ENCODE measurements around the gene OR5K2. TPM values are rescaled to one million over a fixed set of nuclear protein-coding genes. Genes with fewer than 3 reads are reported as not detected.
A peak's percentile ranks its signal among the peaks of the same experiment; 100 is the strongest.

OR5K2 gene
- total and polyA plus RNA-seq, 7 experiments from 2014 or later: not detected

GRCh38 chr3:98534734-98535133 lies 37.3 kb downstream of the OR5K2 start:
- Histone ChIP-seq H3K9me3 (ENCODE audit: control insufficient read depth in 2 of 3, low read length in 3 of 3) (no peaks in the 10 kb centered on the region), H3K4me3 (ENCODE audit: low read length) (no peak overlapping the region), H3K36me3 (ENCODE audit: control insufficient read depth in 2 of 3, insufficient read depth in 3 of 3, low read length in 3 of 3) (no peaks in the 10 kb centered on the region), H3K27me3 (ENCODE audit: control insufficient read depth in 2 of 2, insufficient read depth in 2 of 2, low read length in 2 of 2) (no peaks in the 10 kb centered on the region), H3K4me1 (ENCODE audit: control insufficient read depth in 2 of 2, insufficient read depth in 2 of 2, low read length in 2 of 2) (no peaks in the 10 kb centered on the region), H3K27ac (ENCODE audit: low read depth, low read length) (no peak overlapping the region)
- peaks cover 0 to 2% (median 0%) of the 10 kb centered on the region in 5 donors for H3K27me3 Mint-ChIP-seq
- H3K4me3 Mint-ChIP-seq: no peak overlapping the region
- H3K27ac Mint-ChIP-seq: peak overlapping the region in 1 of 9 donors; percentile 13
- intact Hi-C loops (cut with micrococcal nuclease): no loop called here
- DNase-seq (no peak), ATAC-seq (no peak)
- H3K9me3 Mint-ChIP-seq: no peaks in the 10 kb centered on the region
- H3K36me3 Mint-ChIP-seq: peaks cover 0 to 33% (median 0%) of the 10 kb centered on the region in 5 donors
- H3K4me1 Mint-ChIP-seq: peaks cover 0 to 55% (median 0%) of the 10 kb centered on the region in 7 donors
- ChIA-PET POLR2A (no interaction called here), CTCF (no interaction called here)

- ATAC-seq (no peak), DNase-seq (no peak)
- no peak overlapping the region for H3K27ac ChIP-seq (ENCODE audit: low read depth, low read length)
- Mint-ChIP-seq H3K27me3 (no peaks in the 10 kb centered on the region), H3K9me3 (peaks cover 0 to under 1% (median 0%) of the 10 kb centered on the region in 11 donors), H3K27ac (peak overlapping the region in 2 of 9 donors; percentile 49 to 66), H3K36me3 (peaks cover 0 to 31% (median 0%) of the 10 kb centered on the region in 5 donors), H3K4me1 (peaks cover 0 to 51% (median 0%) of the 10 kb centered on the region in 7 donors), H3K4me3 (peak overlapping the region in 1 of 10 donors; percentile 68)
- H3K36me3 ChIP-seq (ENCODE audit: control insufficient read depth in 2 of 3, insufficient read depth in 3 of 3, low read length in 3 of 3): no peaks in the 10 kb centered on the region
- no peaks in the 10 kb centered on the region for H3K9me3 ChIP-seq (ENCODE audit: control insufficient read depth in 2 of 3, low read length in 3 of 3)
- intact Hi-C loops (cut with micrococcal nuclease): loop anchor here (1.0 kb wide), 4 partner anchors 9 to 20 kb away; partner anchors contain the start of gene CLDND1 (in 1 of the 2)
- POLR2A ChIA-PET: interaction anchor here (1.0 to 1.2 kb wide), 2 partner anchors 19 to 20 kb away, joined by 3 read pairs; no protein-coding TSS in a partner anchor
- no peak overlapping the region for H3K4me3 ChIP-seq (ENCODE audit: low read length)
- peaks cover 0 to 12% of the 10 kb centered on the region in 2 donors for H3K4me1 ChIP-seq (ENCODE audit: control insufficient read depth in 2 of 2, insufficient read depth in 2 of 2, low read length in 2 of 2)
- CTCF ChIA-PET: no interaction called here
- H3K27me3 ChIP-seq (ENCODE audit: control insufficient read depth in 2 of 2, insufficient read depth in 2 of 2, low read length in 2 of 2): no peaks in the 10 kb centered on the region
Observed at GRCh38 chr3:98536456-98537017, 39.1 kb downstream of the OR5K2 start.

DNA sequence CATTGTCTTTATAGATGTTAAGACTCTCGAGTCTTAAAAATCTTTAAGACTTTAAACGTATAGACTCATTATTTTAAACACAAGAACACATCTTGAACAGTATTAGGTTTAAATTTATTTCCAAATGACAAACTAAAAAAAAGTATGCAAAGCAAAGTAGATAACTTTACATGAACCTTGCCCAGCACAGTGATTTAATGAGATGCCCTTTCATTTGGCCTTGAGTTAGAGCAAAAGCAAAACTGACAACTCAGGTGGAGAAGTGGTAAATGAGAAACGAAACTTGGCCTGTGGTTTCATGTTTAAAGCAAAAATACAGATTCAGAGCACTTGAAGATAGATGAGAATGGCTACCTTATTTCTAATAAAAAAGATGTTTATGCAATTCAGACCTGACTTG lies 42.9 kb downstream of the OR5K2 start:
- ChIA-PET CTCF (no interaction called here), POLR2A (interaction anchor here (1.6 kb wide), 2 partner anchors 18 to 50 kb away, joined by 3 to 4 read pairs; partner anchors contain the start of gene CLDND1)
- peaks cover 0 to 9% (median 0%) of the 10 kb centered on the region in 11 donors for H3K9me3 Mint-ChIP-seq
- intact Hi-C loops (cut with micrococcal nuclease): loop anchor here in 1 of 2 donors (1.0 to 2.0 kb wide), 3 partner anchors 16 to 52 kb away; partner anchors contain the start of gene CPOX
- DNase-seq (no peak), ATAC-seq (no peak)
- peak overlapping the region in 1 of 9 donors; percentile 75 for H3K27ac Mint-ChIP-seq
- Histone ChIP-seq H3K27ac (ENCODE audit: low read depth, low read length) (no peak overlapping the region), H3K36me3 (ENCODE audit: control insufficient read depth in 2 of 3, insufficient read depth in 3 of 3, low read length in 3 of 3) (no peaks in the 10 kb centered on the region), H3K4me3 (ENCODE audit: low read length) (no peak overlapping the region), H3K27me3 (ENCODE audit: control insufficient read depth in 2 of 2, insufficient read depth in 2 of 2, low read length in 2 of 2) (no peaks in the 10 kb centered on the region), H3K9me3 (ENCODE audit: control insufficient read depth in 2 of 3, low read length in 3 of 3) (no peaks in the 10 kb centered on the region), H3K4me1 (ENCODE audit: control insufficient read depth in 2 of 2, insufficient read depth in 2 of 2, low read length in 2 of 2) (peaks cover 0 to 12% of the 10 kb centered on the region in 2 donors)
- peaks cover 0 to 64% (median 0%) of the 10 kb centered on the region in 7 donors for H3K4me1 Mint-ChIP-seq
- peak overlapping the region in 1 of 10 donors; percentile 49 for H3K4me3 Mint-ChIP-seq
- peaks cover 0 to 39% (median 0%) of the 10 kb centered on the region in 5 donors for H3K36me3 Mint-ChIP-seq
- H3K27me3 Mint-ChIP-seq: no peaks in the 10 kb centered on the region

DNA sequence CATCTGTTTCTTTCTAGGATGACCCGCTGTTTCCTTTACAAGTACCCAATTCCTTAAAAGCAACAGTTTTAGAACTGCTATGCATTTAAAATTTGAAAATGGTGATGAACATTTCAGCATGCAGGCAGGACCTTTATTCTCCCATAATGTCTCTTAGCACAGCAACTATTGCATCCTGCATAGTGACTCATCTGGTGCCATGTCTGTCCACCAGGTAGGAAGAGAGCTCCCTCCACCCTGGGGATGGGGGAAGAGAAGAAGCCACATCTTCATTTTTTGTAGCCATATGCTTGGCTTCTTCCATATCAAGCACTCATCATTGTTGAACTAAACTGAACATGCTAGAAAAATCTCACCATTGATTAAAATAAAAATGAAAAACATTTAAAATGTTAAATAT lies 44.2 kb downstream of the OR5K2 start:
- peaks cover 0 to 66% (median 0%) of the 10 kb centered on the region in 7 donors for H3K4me1 Mint-ChIP-seq
- no peaks in the 10 kb centered on the region for H3K9me3 ChIP-seq (ENCODE audit: control insufficient read depth in 2 of 3, low read length in 3 of 3)
- POLR2A ChIA-PET: interaction anchor here (1.6 kb wide), 2 partner anchors 19 to 49 kb away, joined by 3 to 4 read pairs; partner anchors contain the start of gene CLDND1
- ATAC-seq (no peak), DNase-seq (no peak)
- no peak overlapping the region for H3K27ac ChIP-seq (ENCODE audit: low read depth, low read length)
- peaks cover 0 to 37% (median 0%) of the 10 kb centered on the region in 5 donors for H3K36me3 Mint-ChIP-seq
- H3K36me3 ChIP-seq (ENCODE audit: control insufficient read depth in 2 of 3, insufficient read depth in 3 of 3, low read length in 3 of 3): no peaks in the 10 kb centered on the region
- CTCF ChIA-PET: interaction anchor here (0.6 kb wide), 1 partner anchor 882 kb away, joined by 4 read pairs; no protein-coding TSS in a partner anchor
- intact Hi-C loops (cut with micrococcal nuclease): loop anchor here in 1 of 2 donors (2.0 kb wide), 1 partner anchor 51 kb away; the partner anchor contains the start of gene CPOX
- H3K27ac Mint-ChIP-seq: peak overlapping the region in 1 of 9 donors; percentile 90
- peaks cover 0 to 12% of the 10 kb centered on the region in 2 donors for H3K4me1 ChIP-seq (ENCODE audit: control insufficient read depth in 2 of 2, insufficient read depth in 2 of 2, low read length in 2 of 2)
- H3K4me3 ChIP-seq (ENCODE audit: low read length): no peak overlapping the region
- H3K4me3 Mint-ChIP-seq: peak overlapping the region in 1 of 10 donors; percentile 81
- H3K27me3 Mint-ChIP-seq: peaks cover 0 to 5% (median 0%) of the 10 kb centered on the region in 5 donors
- H3K9me3 Mint-ChIP-seq: peaks cover 0 to 9% (median 0%) of the 10 kb centered on the region in 11 donors
- H3K27me3 ChIP-seq (ENCODE audit: control insufficient read depth in 2 of 2, insufficient read depth in 2 of 2, low read length in 2 of 2): no peaks in the 10 kb centered on the region

GRCh38 chr3:98542623-98543022 lies 45.1 kb downstream of the OR5K2 start:
- intact Hi-C loops (cut with micrococcal nuclease): no loop called here
- Histone ChIP-seq H3K4me1 (ENCODE audit: control insufficient read depth in 2 of 2, insufficient read depth in 2 of 2, low read length in 2 of 2) (peaks cover 0 to 12% of the 10 kb centered on the region in 2 donors), H3K4me3 (ENCODE audit: low read length) (no peak overlapping the region), H3K27me3 (ENCODE audit: control insufficient read depth in 2 of 2, insufficient read depth in 2 of 2, low read length in 2 of 2) (no peaks in the 10 kb centered on the region), H3K9me3 (ENCODE audit: control insufficient read depth in 2 of 3, low read length in 3 of 3) (no peaks in the 10 kb centered on the region), H3K27ac (ENCODE audit: low read depth, low read length) (no peak overlapping the region), H3K36me3 (ENCODE audit: control insufficient read depth in 2 of 3, insufficient read depth in 3 of 3, low read length in 3 of 3) (no peaks in the 10 kb centered on the region)
- DNase-seq (no peak), ATAC-seq (no peak)
- Mint-ChIP-seq H3K4me1 (peaks cover 0 to 59% (median 0%) of the 10 kb centered on the region in 7 donors), H3K27me3 (peaks cover 0 to 5% (median 0%) of the 10 kb centered on the region in 5 donors), H3K27ac (peak overlapping the region in 1 of 9 donors; percentile 51), H3K9me3 (peaks cover 0 to 9% (median 0%) of the 10 kb centered on the region in 11 donors), H3K4me3 (no peak overlapping the region), H3K36me3 (peaks cover 0 to 36% (median 0%) of the 10 kb centered on the region in 5 donors)
- POLR2A ChIA-PET: no interaction called here
- CTCF ChIA-PET: no interaction called here

DNA sequence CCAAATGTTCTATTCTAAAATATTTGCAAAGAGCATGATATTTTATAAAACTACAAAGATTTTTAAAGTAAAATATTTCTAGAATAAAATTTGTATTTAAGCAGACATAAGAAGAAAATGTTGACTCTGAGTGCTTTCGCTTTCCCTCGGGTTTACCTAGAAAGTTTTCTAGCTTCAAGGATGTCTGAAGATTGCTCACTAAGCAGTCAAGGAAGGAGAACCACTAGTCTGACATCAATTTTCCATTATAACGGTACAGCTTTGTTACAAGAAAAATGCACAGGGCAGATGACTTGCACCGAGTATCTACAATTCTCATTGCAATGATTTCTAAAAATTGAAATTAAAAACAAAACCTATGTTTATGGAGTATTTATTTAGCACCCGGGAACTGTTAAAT lies 48.5 kb downstream of the OR5K2 start:
- peaks cover 0 to 18% of the 10 kb centered on the region in 2 donors for H3K4me1 ChIP-seq (ENCODE audit: control insufficient read depth in 2 of 2, insufficient read depth in 2 of 2, low read length in 2 of 2)
- Mint-ChIP-seq H3K4me3 (peak overlapping the region in 1 of 10 donors; percentile 88), H3K27ac (peak overlapping the region in 1 of 9 donors; percentile 94), H3K4me1 (peaks cover 0 to 68% (median 0%) of the 10 kb centered on the region in 7 donors), H3K36me3 (peaks cover 0 to 52% (median 0%) of the 10 kb centered on the region in 5 donors), H3K9me3 (peaks cover 0 to 12% (median 0%) of the 10 kb centered on the region in 11 donors), H3K27me3 (peaks cover 0 to 9% (median 0%) of the 10 kb centered on the region in 5 donors)
- no peak overlapping the region for H3K27ac ChIP-seq (ENCODE audit: low read depth, low read length)
- no peaks in the 10 kb centered on the region for H3K27me3 ChIP-seq (ENCODE audit: control insufficient read depth in 2 of 2, insufficient read depth in 2 of 2, low read length in 2 of 2)
- intact Hi-C loops (cut with micrococcal nuclease): loop anchor here in 1 of 2 donors (1.0 kb wide), 2 partner anchors 8 to 10 kb away; no protein-coding TSS in a partner anchor
- H3K36me3 ChIP-seq (ENCODE audit: control insufficient read depth in 2 of 3, insufficient read depth in 3 of 3, low read length in 3 of 3): no peaks in the 10 kb centered on the region
- no peak overlapping the region for H3K4me3 ChIP-seq (ENCODE audit: low read length)
- H3K9me3 ChIP-seq (ENCODE audit: control insufficient read depth in 2 of 3, low read length in 3 of 3): no peaks in the 10 kb centered on the region
- CTCF ChIA-PET: no interaction called here
- DNase-seq (no peak), ATAC-seq (no peak)
- POLR2A ChIA-PET: no interaction called here
